GM18498 (cell line): ENCODE measurements around the gene ZNF502.

ENCODE experiments used
- ATAC-seq: cut with Tn5 transposase; IDR thresholded peaks from one replicate; pipeline ENCODE4 v1.9.1; 2021; ENCODE audit warnings: mild to moderate bottlenecking, moderate library complexity; ENCODE audit not compliant: unreplicated experiment

Gene ZNF502

DNA sequence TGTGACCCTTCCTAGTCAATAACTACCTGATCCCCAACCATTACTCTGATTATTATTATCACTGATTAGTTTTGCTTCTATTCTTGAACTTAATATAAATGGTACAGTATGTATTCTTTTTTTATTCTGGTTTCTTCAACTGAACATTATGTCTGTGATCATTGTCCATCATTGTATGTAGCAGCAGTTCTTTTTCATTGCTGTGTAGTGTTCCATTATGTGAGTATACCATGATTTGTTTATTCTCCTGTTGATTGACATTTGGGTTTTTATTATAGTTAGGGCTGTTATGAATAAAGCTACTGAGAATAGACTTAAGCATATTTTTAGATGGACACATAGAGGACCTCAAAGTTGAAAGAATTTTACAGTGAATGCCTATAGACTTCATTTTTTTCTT is 51.8 kb downstream of the ZNF502 start:
- no peak for ATAC-seq

DNA sequence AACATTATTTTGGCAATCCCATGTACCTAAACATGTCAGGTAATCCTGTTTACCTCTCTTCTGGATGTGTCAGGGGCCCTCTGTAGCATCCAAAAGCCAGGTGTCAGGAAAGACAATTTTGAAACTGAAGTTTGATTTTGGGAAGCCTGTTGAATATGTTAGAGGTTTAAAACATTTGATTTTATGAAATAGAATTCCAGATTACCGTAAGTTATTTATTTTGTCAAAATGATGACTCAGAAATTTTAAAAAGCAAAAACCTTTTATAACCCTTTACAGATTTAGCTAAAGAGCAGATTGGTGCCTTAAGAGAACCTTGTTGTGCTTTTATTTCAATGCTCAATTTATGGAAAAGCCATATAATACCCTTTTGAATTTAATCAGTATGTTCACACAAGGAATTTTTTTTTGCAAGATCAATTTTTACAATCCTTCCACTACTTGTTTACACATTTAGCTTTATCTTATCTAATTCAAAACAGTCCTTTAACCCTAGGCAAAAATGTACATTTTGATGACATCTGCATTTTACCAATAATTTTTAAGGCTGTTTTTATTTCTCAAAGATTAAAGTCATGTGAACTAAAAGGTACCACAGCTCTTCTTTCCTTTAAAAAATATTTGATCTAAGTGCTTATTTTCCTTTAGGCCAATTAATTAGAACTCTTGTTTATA is 59.1 kb downstream of the ZNF502 start:
- no peak for ATAC-seq

GRCh38 chr3:44772099-44772442 is 59.6 kb downstream of the ZNF502 start:
- no peak for ATAC-seq
